GM12875 (cell line): ENCODE results near the gene PKIB.

Experiments
- H3K4me3 ChIP-seq: one replicate; pipeline ENCODE4 v1.5.1; 2011; ENCODE audit warnings: low read depth, low read length, control low read depth
- CTCF ChIP-seq: IDR thresholded peaks from 2 replicates; pipeline ENCODE4 v1.5.1; 2011; ENCODE audit warnings: low read depth, mild to moderate bottlenecking, control low read depth, inconsistent platforms, low read length, moderate library complexity, borderline replicate concordance; ENCODE audit not compliant: insufficient read depth

The PKIB gene

GRCh38 chr6:122713138-122713537, 102.9 kb downstream of the PKIB start:
- H3K4me3 ChIP-seq, result no peak overlapping the region
- TF ChIP-seq CTCF, result no peak

GRCh38 chr6:122714059-122714458, 103.9 kb downstream of the PKIB start:
- no peak for TF ChIP-seq CTCF
- no peak overlapping the region for H3K4me3 ChIP-seq

GRCh38 chr6:122715725-122716124, 105.5 kb downstream of the PKIB start:
- TF ChIP-seq CTCF, result no peak
- H3K4me3 ChIP-seq, result no peak overlapping the region

GRCh38 chr6:122717350-122717749, 107.1 kb downstream of the PKIB start:
- H3K4me3 ChIP-seq, result no peak overlapping the region
- no peak for TF ChIP-seq CTCF

GRCh38 chr6:122718616-122719015, 108.4 kb downstream of the PKIB start:
- TF ChIP-seq CTCF, result no peak
- H3K4me3 ChIP-seq, result no peak overlapping the region

GRCh38 chr6:122719176-122719575, 109.0 kb downstream of the PKIB start:
- TF ChIP-seq CTCF, result no peak
- H3K4me3 ChIP-seq, result no peak overlapping the region

GRCh38 chr6:122722746-122723145, 112.5 kb downstream of the PKIB start:
- no peak overlapping the region for H3K4me3 ChIP-seq
- no peak for TF ChIP-seq CTCF
